HL-60 (cell line): ENCODE data around the gene TIMD4.

ENCODE experiments used
- DNase-seq, 2 experiments: peaks; one replicate each; pipeline ENCODE4 v3.0.0-alpha.2; 2010 to 2020; ENCODE audit warnings: low read depth in 1 of 2, low spot score in 1 of 2
- H3K27ac ChIP-seq: fragments of 250-450 bp; sonication (Bioruptor Pico); replicated peaks from 2 replicates; pipeline ENCODE4 v1.5.1; 2020; ENCODE audit warnings: mild to moderate bottlenecking, moderate library complexity
- H3K27me3 ChIP-seq: fragments of 250-450 bp; sonication (Bioruptor Pico); 2 replicates; pipeline ENCODE4 v1.5.1; 2021; ENCODE audit warnings: mild to moderate bottlenecking, moderate library complexity; ENCODE audit not compliant: insufficient read depth, poor library complexity, severe bottlenecking
- H3K4me3 ChIP-seq: replicated peaks from 2 replicates; pipeline ENCODE4 v1.5.1; 2011; ENCODE audit warnings: mild to moderate bottlenecking, control low read depth, low read length; ENCODE audit not compliant: insufficient read depth
- CTCF ChIP-seq: IDR thresholded peaks from one replicate; pipeline ENCODE4 v1.5.1; 2011; ENCODE audit warnings: low read length, control low read depth, inconsistent platforms; ENCODE audit not compliant: insufficient read depth
- GABPA ChIP-seq: IDR thresholded peaks from 2 replicates; pipeline ENCODE4 v1.6.1; 2012; ENCODE audit warnings: low read depth
- POLR2AphosphoS5 ChIP-seq: IDR thresholded peaks from 2 replicates; pipeline ENCODE4 v1.6.1; 2012; ENCODE audit warnings: low read depth
- REST ChIP-seq: IDR thresholded peaks from 2 replicates; pipeline ENCODE4 v1.6.1; 2012; ENCODE audit warnings: low read depth; ENCODE audit not compliant: insufficient replicate concordance
- SPI1 ChIP-seq: IDR thresholded peaks from 2 replicates; pipeline ENCODE4 v1.6.1; 2012; ENCODE audit warnings: low read depth, mild to moderate bottlenecking, borderline replicate concordance

The TIMD4 gene

GRCh38 chr5:156936972-156937371, 26.1 kb downstream of the TIMD4 start:
- H3K4me3 ChIP-seq = no peak overlapping the region
- no peaks in the 10 kb centered on the region for H3K27me3 ChIP-seq
- no peak for DNase-seq
- TF ChIP-seq POLR2AphosphoS5 = no peak
- no peak for TF ChIP-seq SPI1
- no peak for TF ChIP-seq REST
- no peak for TF ChIP-seq CTCF
- TF ChIP-seq GABPA = no peak
- no peak overlapping the region for H3K27ac ChIP-seq

- peak in 1 of 2 experiments; percentile 11 for DNase-seq
- H3K27ac ChIP-seq = no peak overlapping the region
- TF ChIP-seq GABPA (no peak), REST (no peak), CTCF (peak; percentile 4), POLR2AphosphoS5 (no peak), SPI1 (no peak)
- no peaks in the 10 kb centered on the region for H3K27me3 ChIP-seq
- H3K4me3 ChIP-seq = no peak overlapping the region
Measured at GRCh38 chr5:156934450-156935211, 28.4 kb downstream of the TIMD4 start.

- H3K27ac ChIP-seq = no peak overlapping the region
- DNase-seq = no peak
- TF ChIP-seq CTCF (no peak), POLR2AphosphoS5 (no peak), GABPA (no peak), SPI1 (no peak), REST (no peak)
- H3K27me3 ChIP-seq = no peaks in the 10 kb centered on the region
- H3K4me3 ChIP-seq = no peak overlapping the region
Measured at GRCh38 chr5:156929366-156929948, 33.6 kb downstream of the TIMD4 start.
